GM19372 (cell line): ENCODE data around the gene PCYT2.

ENCODE experiments used
- ATAC-seq: cut with Tn5 transposase; IDR thresholded peaks from one replicate; pipeline ENCODE4 v1.9.1; 2021; ENCODE audit warnings: mild to moderate bottlenecking, low read depth, moderate library complexity; ENCODE audit not compliant: unreplicated experiment

PCYT2 gene

GRCh38 chr17:81877569-81877968, 33.6 kb downstream of the PCYT2 start:
- ATAC-seq: no peak

GRCh38 chr17:81871387-81872230, 39.6 kb downstream of the PCYT2 start:
- peak; percentile 56 for ATAC-seq

GRCh38 chr17:81870981-81871386, 40.2 kb downstream of the PCYT2 start, which contains the start of gene ARHGDIA:
TSS of gene ARHGDIA (minus strand) at chr17:81871337. CDS start at chr17:81869930, 1,407 bp downstream.
- ATAC-seq: peak; percentile 27

GRCh38 chr17:81870131-81870980, 40.8 kb downstream of the PCYT2 start:
- peak; percentile 9 for ATAC-seq

- no peak for ATAC-seq
Observed at GRCh38 chr17:81869221-81870130, 41.7 kb downstream of the PCYT2 start.

GRCh38 chr17:81868674-81869220, 42.5 kb downstream of the PCYT2 start:
- no peak for ATAC-seq

GRCh38 chr17:81867991-81868673, 43.1 kb downstream of the PCYT2 start:
- ATAC-seq: no peak

GRCh38 chr17:81867170-81867990, 43.8 kb downstream of the PCYT2 start:
- ATAC-seq: no peak

GRCh38 chr17:81866440-81867169, 44.6 kb downstream of the PCYT2 start:
- no peak for ATAC-seq

GRCh38 chr17:81865733-81866439, 45.3 kb downstream of the PCYT2 start:
- ATAC-seq: no peak

GRCh38 chr17:81865358-81865732, 45.9 kb downstream of the PCYT2 start:
- ATAC-seq: no peak

- ATAC-seq: no peak
Observed at GRCh38 chr17:81863833-81864768, 47.1 kb downstream of the PCYT2 start.

GRCh38 chr17:81863123-81863675, 48.0 kb downstream of the PCYT2 start:
- ATAC-seq: no peak

GRCh38 chr17:81860756-81861568, 50.2 kb downstream of the PCYT2 start:
- ATAC-seq: peak; percentile 71
